HG02678 (cell line): ENCODE results near the gene KLC1.

Experiments used
- ATAC-seq: cut with Tn5 transposase; IDR thresholded peaks from one replicate; pipeline ENCODE4 v1.9.1; 2021; ENCODE audit warnings: mild to moderate bottlenecking, moderate library complexity; ENCODE audit not compliant: unreplicated experiment

The KLC1 gene

GRCh38 chr14:103688906-103689902, 60.2 kb downstream of the KLC1 start:
- no peak for ATAC-seq

GRCh38 chr14:103690332-103690731, 61.3 kb downstream of the KLC1 start:
- no peak for ATAC-seq

GRCh38 chr14:103691655-103692054, 62.6 kb downstream of the KLC1 start:
- peak; percentile 79 for ATAC-seq

- ATAC-seq: peak; percentile 18
Observed at GRCh38 chr14:103692159-103692558, 63.1 kb downstream of the KLC1 start.

- ATAC-seq: no peak
Observed at GRCh38 chr14:103692871-103693270, 63.9 kb downstream of the KLC1 start.

- no peak for ATAC-seq
Observed at GRCh38 chr14:103693515-103693914, 64.5 kb downstream of the KLC1 start.

- ATAC-seq: no peak
Observed at GRCh38 chr14:103694572-103695026, 65.6 kb downstream of the KLC1 start.

- ATAC-seq: no peak
Observed at GRCh38 chr14:103695296-103696069, 66.5 kb downstream of the KLC1 start.

- ATAC-seq: no peak
Observed at GRCh38 chr14:103696070-103696402, 67.0 kb downstream of the KLC1 start.

GRCh38 chr14:103696466-103697071, 67.6 kb downstream of the KLC1 start:
- no peak for ATAC-seq

- no peak for ATAC-seq
Observed at GRCh38 chr14:103697206-103697602, 68.2 kb downstream of the KLC1 start.

- no peak for ATAC-seq
Observed at GRCh38 chr14:103697603-103698379, 68.8 kb downstream of the KLC1 start.

- ATAC-seq: no peak
Observed at GRCh38 chr14:103698380-103699260, 69.6 kb downstream of the KLC1 start.

- no peak for ATAC-seq
Observed at GRCh38 chr14:103699261-103699661, 70.2 kb downstream of the KLC1 start.

- ATAC-seq: no peak
Observed at GRCh38 chr14:103699901-103700752, 71.1 kb downstream of the KLC1 start.

GRCh38 chr14:103700753-103701490, 71.9 kb downstream of the KLC1 start:
- no peak for ATAC-seq

- ATAC-seq: no peak
Observed at GRCh38 chr14:103702095-103702494, 73.1 kb downstream of the KLC1 start.
